GM21360 (cell line): ENCODE measurements around the gene GTPBP2.
"Not testable (repeated sequence)": the region's sequence is repeated elsewhere in the genome, so short reads cannot be mapped to it uniquely, and the experiment has no call there.

Experiments used
- ATAC-seq: cut with Tn5 transposase; IDR thresholded peaks from one replicate; pipeline ENCODE4 v1.9.1; 2021; ENCODE audit warnings: mild to moderate bottlenecking, moderate library complexity; ENCODE audit not compliant: unreplicated experiment

GTPBP2 gene

DNA sequence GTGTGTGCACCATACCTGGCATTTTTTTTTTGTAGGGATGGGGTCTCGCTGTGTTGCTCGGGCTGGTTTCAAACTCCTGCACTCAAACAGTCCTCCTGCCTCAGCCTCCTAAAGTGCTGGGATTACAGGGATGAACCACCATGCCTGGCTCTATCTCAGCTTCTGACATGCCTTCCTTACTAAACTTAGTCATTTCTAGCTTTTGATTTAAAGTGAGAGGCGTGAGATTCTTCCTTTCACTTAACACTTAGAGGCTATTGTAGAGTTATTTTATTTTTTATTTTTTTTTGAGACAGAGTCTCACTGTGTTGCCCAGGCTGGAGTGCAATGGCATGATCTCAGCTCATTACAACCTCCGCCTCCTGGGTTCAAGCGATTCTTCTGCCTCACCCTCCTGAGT lies 33.9 kb upstream of the GTPBP2 start:
- ATAC-seq, result not testable (repeated sequence)

DNA sequence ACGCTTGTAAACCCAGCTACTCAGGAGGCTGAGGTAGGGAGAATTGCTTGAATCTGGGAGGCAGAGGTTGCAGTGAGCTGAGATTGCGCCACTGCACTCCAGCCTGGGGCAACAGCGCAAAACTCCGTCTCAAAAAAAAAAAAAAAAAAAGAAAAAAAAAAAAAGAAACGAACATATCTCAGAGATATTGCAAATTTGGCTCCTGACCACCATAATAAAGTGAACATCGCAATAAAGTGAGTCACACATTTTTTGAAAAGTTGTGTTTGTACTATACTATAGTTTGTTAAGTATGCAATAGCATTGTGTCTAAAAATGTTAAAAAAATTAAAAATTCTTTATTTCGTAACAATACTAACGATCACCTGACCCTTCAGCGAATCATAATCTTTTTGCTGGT lies 29.1 kb upstream of the GTPBP2 start:
- ATAC-seq, result no peak

DNA sequence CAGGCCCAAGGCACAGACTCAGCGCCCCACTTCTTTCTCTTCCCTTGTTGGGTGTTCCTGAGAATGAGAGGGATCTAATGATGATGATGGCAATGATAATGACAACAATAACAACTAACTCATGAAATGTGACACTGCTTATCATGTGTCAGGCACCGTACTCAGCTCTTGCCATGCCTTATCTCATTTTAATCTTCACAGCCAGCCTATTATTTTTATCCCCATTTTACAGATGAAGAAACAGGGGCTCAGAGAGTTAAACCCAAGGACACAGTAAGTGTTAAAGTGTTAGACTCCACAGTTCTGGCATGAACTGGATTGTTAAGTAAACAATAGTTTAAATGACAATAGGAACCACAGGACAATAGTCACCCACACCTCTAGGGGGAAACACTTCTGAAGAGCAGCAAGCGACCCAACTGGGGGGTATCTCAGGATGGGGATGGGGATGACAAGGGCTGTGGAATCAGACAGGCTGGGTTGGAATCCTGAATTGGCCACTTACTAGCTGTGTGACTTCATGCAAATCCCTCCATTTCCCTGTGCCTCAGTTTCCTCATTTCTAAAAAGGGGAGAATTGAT lies 28.2 kb upstream of the GTPBP2 start:
- no peak for ATAC-seq

DNA sequence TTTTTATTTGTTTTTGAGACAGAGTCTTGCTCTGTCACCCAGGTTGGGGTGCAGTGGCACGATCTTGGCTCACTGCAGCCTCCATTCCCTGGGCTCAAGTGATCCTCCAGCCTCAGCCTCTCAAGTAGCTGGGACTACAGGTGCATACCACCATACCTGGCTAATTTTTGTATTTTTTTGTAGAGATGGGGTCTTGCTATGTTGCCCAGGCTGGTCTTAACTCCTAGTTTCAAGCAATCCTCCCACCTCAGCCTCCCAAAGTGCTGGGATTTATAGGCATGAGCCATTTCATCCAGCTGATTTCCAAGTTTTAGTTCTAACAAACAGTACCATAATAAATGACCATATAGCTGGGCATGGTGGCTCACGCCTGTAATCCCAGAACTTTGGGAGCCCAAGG lies 23.8 kb upstream of the GTPBP2 start:
- not testable (repeated sequence) for ATAC-seq

DNA sequence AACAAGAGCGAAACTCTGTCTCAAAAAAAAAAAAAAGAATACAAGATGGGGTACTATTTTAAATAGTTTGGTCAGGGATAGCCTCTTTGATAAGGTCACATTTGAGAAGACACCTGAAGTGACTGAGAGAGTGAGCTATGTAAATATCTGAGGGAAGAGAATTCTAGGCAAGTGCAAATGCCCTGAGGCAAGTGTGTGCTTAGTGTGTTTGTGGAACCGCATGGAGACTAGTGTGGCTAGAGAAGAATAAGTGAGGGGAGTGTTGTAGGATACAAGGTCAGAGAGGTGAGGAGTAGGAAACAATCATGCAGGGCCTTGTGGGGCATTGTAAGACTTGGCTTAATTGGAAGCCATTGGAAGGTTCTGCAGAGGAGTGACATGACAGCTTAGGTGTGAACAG lies 19.2 kb upstream of the GTPBP2 start:
- ATAC-seq, result no peak

DNA sequence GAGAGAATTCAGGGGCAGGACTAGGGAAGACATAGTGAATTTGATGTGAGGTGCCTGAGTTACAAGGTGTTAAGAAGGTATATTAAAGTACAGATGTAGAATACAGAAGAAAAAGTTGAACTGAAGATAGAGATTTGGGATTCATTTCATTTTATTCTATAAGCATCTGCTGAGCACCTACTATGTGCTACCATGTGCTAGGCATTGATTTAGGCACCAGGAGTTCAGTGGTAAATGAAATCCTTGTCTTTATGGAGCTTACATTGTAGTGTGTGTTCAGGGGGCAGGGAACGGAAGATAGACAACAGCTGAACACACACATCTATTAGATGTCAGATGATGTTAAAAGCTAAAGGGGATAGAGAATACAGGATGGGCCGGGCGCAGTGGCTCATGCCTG lies 18.5 kb upstream of the GTPBP2 start:
- ATAC-seq, result no peak

DNA sequence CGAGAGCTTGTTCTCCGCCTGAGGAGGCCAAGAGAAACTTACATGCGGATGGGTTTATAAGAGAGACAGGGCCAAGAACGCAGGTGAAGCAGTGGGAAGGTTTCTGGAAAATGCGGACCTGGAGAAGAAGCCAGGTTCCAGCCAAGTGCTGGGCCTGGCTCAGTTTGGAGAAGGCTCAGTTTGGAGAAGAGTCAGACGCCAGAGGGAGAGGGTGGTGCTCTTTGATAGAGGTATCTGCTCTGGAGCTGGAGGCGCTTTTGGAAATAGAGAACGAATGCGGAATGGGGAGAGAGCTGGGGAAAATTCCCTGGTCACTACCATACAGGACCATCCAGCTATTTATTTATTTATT lies 16.5 kb upstream of the GTPBP2 start:
- ATAC-seq, result no peak

DNA sequence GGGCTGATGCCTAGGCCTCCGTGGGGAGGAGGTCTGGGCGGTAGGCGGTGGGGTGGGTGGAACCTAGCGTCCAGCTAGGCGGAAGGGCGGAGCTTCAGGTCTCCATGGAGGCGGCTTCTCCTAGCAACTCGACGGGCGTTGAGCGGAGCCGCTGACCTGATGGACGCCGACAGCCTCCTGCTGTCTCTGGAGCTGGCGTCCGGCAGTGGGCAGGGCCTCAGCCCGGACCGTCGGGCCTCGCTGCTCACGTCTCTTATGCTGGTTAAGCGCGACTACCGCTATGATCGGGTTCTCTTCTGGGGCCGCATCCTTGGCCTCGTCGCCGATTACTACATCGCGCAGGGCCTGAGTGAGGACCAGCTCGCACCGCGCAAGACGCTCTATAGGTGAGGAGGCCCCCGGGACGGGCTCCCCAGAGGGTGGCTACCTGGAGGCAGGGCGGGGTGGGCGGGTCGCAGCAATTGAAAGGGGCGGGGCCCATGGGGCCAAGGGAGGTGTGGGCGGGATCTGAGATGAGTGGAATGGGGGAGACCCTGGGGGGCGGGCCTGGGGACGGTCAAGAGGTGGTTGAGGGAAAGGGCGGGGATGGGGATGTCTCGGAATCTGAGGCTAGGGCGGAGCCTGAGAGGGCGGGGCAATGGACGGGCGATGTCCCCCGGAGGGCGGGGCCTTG lies 16.0 kb upstream of the GTPBP2 start, which contains the start of gene RSPH9:
RSPH9 (plus strand) TSS at position 97 of the 673 bp plus-strand sequence; CDS start at position 160, 63 bp downstream.
- ATAC-seq, result peak; percentile 71

DNA sequence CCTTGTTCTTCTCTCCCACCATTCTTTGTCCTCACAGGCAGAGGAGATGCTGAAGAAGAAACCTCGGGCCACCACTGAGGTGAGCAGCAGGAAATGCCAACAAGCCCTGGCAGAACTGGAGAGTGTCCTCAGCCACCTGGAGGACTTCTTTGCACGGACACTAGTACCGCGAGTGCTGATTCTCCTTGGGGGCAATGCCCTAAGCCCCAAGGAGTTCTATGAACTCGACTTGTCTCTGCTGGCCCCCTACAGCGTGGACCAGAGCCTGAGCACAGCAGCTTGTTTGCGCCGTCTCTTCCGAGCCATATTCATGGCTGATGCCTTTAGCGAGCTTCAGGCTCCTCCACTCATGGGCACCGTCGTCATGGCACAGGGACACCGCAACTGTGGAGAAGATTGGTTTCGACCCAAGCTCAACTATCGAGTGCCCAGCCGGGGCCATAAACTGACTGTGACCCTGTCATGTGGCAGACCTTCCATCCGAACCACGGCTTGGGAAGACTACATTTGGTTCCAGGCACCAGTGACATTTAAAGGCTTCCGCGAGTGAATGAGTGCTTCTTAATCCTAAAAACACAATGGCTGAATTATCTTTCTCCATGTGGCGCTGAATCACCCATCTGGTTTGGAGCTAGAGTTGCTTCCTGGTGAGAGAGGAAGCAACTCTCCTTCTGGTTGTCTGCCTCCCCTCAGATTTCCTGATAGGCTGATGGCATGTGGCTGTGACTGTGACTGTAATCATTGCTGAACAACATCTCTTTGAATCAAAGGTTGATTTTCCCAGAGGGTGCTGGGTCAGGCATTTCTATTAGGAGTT lies 11.1 kb upstream of the GTPBP2 start:
- no peak for ATAC-seq

DNA sequence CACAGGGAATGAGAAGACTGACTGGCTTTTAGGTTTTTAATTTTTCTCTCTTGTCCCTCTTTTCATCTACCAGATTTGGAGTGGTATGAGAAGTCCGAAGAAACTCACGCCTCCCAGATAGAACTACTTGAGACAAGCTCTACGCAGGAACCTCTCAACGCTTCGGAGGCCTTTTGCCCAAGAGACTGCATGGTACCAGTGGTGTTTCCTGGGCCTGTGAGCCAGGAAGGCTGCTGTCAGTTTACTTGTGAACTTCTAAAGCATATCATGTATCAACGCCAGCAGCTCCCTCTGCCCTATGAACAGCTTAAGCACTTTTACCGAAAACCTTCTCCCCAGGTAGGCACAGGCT lies 7.2 kb upstream of the GTPBP2 start:
- ATAC-seq, result no peak

DNA sequence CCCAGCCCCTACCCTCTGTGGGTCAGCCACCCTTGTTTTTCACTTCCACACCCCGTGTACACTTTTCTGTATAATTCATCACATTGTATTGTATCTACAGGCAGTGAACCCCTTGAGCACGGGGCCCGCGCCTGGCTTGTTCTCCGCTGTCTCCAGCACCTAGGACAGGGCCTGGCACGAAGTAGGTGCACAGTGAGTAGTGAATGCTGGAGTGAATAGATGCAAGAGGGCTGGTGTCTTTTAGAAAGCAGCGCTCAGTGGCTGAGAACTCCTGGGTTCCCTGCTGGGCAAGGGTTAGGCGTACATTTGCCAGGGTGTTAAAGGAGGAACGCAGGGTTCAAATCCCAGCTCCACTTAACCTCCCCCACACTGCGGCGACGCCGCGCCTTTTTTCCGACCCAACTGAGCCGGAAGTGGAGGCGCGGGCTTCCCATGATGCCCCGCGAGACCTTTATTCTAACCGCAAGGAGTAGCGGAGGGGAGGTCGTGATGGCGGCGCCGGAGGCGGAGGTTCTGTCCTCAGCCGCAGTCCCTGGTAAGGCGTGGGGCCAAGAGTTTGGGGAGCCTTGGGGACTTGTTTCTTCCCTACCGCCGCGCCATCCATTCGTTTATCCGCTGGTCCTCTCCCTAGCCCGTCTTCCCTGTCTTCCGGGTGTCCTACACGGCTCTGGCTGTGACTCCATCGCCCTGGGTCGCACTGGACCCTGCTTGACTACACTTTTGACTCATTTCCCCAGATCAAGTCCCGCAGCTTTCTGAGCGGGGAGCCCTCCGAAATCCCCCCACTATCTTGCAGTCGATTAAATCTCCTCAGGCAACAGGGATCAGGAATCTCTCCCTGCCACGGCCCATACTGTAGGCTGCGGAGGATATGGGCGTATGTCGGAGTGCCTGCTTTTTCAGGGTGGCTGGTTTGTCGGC lies 6.6 kb upstream of the GTPBP2 start, which contains the start of gene MAD2L1BP:
MAD2L1BP (plus strand) TSS at position 454 of the 921 bp plus-strand sequence; CDS start at position 490, 36 bp downstream.
- peak; percentile 70 for ATAC-seq

DNA sequence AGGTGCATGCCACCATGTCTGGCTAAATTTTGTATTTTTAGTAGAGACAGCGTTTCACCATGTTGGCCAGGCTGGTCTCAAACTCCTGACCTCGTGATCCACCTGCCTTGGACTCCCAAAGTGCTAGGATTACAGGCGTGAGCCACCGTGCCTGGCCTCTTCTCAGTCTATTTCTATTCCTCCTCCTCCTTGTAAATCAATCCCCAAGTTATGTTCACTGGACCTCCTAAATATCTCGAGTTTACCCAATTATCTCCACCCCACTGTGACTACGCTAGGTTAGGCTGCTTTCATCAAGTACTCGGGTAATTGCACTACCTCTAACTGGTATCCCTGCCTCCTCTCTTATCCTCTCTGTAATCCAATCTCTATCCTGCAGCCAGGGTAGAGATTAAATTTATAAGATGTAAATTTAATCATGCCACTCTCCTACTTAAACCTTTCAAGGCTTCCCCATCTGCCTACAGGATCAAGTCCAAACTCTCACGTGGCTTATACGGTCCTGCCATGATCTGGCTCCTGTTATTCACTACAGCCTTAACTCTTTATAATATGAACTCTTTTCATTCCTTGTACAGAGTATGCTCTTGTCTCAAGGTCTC lies 5.7 kb upstream of the GTPBP2 start:
- no peak for ATAC-seq

DNA sequence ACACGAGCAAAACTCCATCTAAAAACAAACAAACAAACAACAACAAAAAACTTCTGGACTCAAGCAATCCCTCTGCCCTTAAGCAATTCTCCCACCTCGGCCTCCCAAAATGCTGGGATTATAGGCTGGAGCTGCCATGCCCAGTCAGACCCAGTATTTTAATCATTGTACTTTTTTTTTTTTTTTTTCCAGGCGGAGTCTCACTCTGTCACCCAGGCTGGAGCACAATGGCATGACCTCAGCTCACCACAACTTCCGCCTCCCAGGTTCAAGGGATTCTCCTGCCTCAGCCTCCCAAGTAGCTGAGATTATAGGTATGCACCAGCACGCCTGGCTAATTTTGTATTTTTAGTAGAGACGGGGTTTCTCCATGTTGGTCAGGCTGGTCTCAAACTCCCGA lies 3.9 kb upstream of the GTPBP2 start:
- not testable (repeated sequence) for ATAC-seq

DNA sequence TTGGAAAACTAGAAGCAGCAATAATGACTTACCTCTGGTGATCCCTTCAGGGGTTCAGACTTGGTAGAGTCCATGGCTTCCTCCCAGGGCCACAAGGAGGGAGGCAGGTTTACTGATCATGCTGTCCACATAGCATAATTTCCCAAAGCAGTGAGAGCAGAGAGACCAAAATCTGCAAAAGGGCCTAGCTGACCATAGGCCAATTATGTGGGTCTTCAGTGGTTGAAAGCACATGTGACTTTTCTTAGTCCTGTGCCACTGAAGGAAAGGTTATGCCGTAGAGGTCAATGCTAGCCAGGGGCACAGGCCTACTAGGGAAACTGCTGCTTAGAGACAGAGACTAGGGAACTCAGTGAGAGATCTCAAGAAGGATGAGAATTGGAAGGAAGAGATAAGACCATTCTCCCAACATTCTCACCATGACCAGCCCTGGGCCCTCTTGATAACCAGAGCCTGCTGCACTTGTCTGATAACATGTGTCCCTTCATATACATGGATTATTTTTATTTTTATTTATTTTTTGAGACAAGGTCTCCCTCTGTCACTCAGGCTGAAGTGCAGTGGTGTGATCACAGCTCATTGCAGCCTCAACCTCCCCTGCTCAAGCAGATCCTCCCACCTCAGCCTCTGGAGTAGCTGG lies 2.0 kb upstream of the GTPBP2 start:
- ATAC-seq, result no peak

DNA sequence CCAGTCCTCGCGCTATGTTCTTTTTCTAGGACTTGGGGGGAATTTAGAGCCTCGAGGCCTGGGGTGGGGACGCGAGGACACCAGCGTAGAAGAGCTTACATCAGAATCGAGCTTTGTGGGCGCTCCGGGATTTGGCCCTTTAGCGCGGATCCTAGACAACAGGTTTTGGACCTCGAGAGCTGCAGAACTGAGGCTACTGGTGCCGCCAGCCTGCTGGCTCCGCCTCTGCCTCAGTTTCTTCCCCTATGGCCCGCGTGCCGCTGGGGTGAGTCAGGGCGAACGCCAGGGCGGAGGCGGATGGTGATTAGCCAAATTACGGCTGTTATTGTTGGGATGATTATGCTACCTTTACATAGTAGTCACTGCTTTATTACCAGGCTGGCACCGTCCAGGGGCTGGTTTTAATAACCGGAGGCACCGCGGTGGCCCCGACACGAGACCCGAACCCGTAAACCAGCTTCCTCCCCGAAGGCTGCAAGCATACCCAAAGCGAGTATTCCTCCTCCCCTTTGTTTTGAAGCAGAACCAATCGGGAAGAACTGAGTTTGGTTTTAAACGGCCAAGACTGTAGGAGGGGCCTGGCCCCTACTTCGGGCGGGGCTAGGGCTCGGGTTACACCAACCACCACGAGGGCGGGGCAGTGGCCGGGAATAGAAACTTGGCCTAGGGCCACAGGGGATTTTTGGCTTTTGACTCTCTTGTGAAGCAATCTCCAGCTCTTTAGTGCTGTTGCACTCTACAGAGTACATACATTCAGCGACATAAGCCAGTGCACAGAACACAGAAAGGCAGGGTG lies 639 bp upstream of the GTPBP2 start:
- peak; percentile 67 for ATAC-seq

DNA sequence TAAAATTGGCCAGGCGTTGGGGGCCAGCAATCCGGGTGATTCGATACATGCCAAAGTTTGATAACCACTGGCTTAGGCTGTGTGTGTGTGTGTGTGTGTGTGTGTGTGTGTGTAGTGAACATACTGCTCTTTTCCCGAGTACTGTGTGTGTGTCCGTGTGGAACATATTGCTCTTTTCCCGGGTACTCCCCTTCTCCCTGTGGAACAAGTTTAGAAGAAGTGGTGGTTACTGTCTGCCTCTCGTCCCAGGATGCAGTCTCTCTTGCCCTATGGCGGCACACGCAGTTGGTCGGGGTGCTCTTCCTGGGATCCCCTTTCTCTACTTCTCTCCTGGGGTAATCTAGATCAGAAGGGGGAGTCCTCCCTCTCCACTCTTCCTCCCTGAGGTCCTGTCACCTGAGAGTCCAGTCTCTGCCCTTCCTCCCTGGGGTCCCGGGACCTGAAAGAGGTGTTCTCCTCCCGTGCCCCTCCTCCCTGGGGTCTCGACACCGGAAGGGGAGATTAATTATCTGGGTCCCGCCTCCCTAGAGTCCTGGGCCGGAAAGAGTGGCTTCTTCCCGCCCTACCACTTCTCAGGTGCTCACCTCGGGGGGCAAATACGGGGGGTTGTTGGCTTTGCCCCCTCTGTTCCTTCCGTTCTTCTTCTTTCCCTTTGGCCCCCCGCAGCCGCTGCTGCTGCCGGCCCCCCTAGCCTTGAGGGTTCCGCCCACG lies 516 bp downstream of the GTPBP2 start:
- ATAC-seq, result no peak

DNA sequence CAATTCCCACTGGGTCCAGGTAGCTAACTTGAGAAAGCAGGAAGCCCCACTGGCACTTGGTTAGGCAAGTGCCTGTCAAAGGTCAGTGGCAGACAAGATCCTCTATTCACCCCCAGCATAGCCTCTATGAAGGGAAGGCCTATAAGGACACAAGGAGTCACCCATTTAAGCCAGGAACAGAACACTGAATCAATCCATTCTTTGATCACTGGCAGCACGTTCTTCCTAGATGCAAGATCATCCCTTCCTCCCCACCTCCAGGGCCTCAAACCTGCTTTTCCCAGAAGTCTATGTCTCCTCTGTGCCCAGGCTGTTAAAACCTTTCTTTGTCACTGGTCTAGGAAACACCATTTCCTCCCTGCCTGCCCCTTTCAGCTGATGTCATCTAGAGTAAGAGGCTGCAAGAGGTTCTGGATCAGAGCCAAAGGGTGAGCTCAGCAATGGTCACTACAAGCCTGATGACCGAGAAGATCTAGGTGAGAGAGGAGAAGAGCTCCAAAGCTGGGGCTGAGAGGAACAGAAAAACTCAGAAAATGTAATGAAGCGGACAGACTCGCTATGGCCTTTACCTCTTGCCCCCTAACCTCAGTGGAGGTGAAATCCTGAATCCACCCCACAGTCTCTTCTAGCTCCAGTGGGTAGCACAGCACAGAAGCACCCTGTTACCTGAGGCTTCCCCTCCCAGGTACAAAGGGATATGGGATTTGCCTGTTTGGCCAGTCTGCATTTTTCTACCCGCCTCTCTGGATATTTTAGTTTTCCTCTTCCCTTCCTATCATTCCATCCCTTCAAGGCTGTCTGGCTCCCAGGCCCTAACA lies 1.8 kb downstream of the GTPBP2 start:
- ATAC-seq, result no peak
